RKO (cell line): ENCODE results near the gene ACADM.
A peak's percentile ranks its signal among the peaks of the same experiment; 100 is the strongest.
"Not testable (repeated sequence)": the region's sequence is repeated elsewhere in the genome, so short reads cannot be mapped to it uniquely, and the experiment has no call there.

Experiments
- DNase-seq: peaks from one replicate; pipeline ENCODE4 v3.0.0-alpha.2; 2016; ENCODE audit warnings: low spot score

ACADM gene

GRCh38 chr1:75796376-75797272 is 72.1 kb downstream of the ACADM start, which contains the start of gene MSH4:
Gene MSH4 (plus strand): TSS chr1:75796882. CDS start chr1:75796986, 104 bp downstream.
- DNase-seq: no peak

GRCh38 chr1:75797273-75797588 is 72.7 kb downstream of the ACADM start:
- peak; percentile 37 for DNase-seq

GRCh38 chr1:75797606-75798216 is 73.2 kb downstream of the ACADM start:
- no peak for DNase-seq

- not testable (repeated sequence) for DNase-seq
Measured at GRCh38 chr1:75801480-75801879, 77.0 kb downstream of the ACADM start.

GRCh38 chr1:75808921-75809320 is 84.4 kb downstream of the ACADM start:
- DNase-seq: no peak

GRCh38 chr1:75810113-75810512 is 85.6 kb downstream of the ACADM start:
- DNase-seq: not testable (repeated sequence)

GRCh38 chr1:75811211-75811981 is 86.9 kb downstream of the ACADM start:
- DNase-seq: peak; percentile 56

GRCh38 chr1:75812065-75812464 is 87.6 kb downstream of the ACADM start:
- DNase-seq: no peak
